Tracheal epithelial cell (primary cell): ENCODE results near the gene FMO2. TPM values are rescaled to one million over a fixed set of nuclear protein-coding genes. Genes with fewer than 3 reads are reported as not detected.

Experiments used
- total RNA-seq: library from RNA; depleted of rRNA; stranded (reverse); fragments of >200 nt; gene quantifications from 2 replicates; pipeline ENCODE4 v1.2.1, GENCODE V29; 2014

The FMO2 gene
- 0.24 TPM in 1 of 2 replicates, not detected in the other for total RNA-seq

GRCh38 chr1:171185091-171185490 lies at the start of gene FMO2:
Gene FMO2 (plus strand): TSS chr1:171185300. CDS start chr1:171185714, 414 bp downstream.

GRCh38 chr1:171248302-171248701 lies 63.2 kb downstream of the FMO2 start, which contains the start of gene FMO1:
Gene FMO1 (plus strand): TSS chr1:171248494. CDS start chr1:171258088, 9,594 bp downstream.

Other genes with a start within 250 kb of the FMO2 start
- not detected in 2 replicates for gene MROH9, start 249.8 kb upstream of the FMO2 start, total RNA-seq
- gene FMO3, start 94.4 kb upstream of the FMO2 start, total RNA-seq: not detected in 2 replicates
- 0.64 TPM in 1 of 2 replicates, not detected in the other for gene FMO1, start 63.2 kb downstream of the FMO2 start, total RNA-seq
- gene FMO4, start 128.9 kb downstream of the FMO2 start, total RNA-seq: 0.85 and 0.96 TPM in 2 replicates